ENCODE results near the gene ARHGEF19. TPM values are rescaled to one million over a fixed set of nuclear protein-coding genes. Genes with fewer than 3 reads are reported as not detected.
A peak's percentile ranks its signal among the peaks of the same experiment; 100 is the strongest.

The ARHGEF19 gene
- total and polyA plus RNA-seq, 8 donors, result 10.4 to 67.7 (median 56.5) TPM

DNA sequence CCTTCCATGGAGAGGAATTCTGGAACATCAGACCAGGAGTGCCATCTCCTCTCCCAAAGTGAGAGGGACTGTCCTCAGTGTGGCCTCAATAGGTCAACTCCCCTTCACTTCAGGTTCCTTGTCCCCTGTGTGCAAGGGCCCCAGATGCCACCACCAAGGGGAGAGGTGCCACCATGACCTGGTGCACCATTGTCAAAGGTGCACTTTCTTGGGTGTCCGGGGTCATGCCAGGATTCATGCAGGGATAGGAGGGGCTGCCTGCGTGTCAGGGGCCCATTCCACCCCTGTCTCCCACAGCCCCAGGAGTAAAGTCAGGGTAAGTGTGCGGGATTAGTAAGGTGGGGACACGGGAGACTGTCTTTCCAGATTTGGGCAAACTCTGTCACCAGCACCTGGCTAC, 35.1 kb downstream of the ARHGEF19 start:
- ATAC-seq (no peak), DNase-seq (no peak)
- Histone ChIP-seq H3K9me3 (no peaks in the 10 kb centered on the region), H3K4me1 (peaks cover 38 to 62% of the 10 kb centered on the region in 2 donors), H3K27ac (no peak overlapping the region), H3K4me3 (no peak overlapping the region), H3K36me3 (no peaks in the 10 kb centered on the region), H3K27me3 (no peaks in the 10 kb centered on the region)
- intact Hi-C loops (cut with DNase I), result no loop called here
- TF ChIP-seq, protein P1, sequence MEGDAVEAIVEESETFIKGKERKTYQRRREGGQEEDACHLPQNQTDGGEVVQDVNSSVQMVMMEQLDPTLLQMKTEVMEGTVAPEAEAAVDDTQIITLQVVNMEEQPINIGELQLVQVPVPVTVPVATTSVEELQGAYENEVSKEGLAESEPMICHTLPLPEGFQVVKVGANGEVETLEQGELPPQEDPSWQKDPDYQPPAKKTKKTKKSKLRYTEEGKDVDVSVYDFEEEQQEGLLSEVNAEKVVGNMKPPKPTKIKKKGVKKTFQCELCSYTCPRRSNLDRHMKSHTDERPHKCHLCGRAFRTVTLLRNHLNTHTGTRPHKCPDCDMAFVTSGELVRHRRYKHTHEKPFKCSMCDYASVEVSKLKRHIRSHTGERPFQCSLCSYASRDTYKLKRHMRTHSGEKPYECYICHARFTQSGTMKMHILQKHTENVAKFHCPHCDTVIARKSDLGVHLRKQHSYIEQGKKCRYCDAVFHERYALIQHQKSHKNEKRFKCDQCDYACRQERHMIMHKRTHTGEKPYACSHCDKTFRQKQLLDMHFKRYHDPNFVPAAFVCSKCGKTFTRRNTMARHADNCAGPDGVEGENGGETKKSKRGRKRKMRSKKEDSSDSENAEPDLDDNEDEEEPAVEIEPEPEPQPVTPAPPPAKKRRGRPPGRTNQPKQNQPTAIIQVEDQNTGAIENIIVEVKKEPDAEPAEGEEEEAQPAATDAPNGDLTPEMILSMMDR (IDR thresholded peaks at IDR 0.05), result no peak

DNA sequence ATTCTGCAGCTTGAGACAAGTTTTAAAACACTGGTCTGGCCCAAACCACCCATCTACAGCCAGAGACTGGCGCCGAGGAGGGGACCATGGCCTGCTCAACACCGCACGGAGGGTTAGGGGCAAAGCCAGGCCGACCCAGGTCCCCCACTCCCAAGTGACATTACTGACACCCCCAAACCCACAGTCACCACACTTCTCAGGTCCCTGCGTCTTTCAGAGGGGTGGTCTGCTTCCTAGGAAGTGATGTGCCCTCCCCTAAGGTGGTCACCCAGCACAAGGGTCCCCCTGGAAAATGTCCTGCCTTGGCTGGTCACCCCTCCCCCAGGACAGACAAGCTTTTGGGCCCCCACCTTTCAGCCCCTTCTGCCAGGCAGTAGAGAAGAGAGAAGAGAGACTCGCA, 35.8 kb downstream of the ARHGEF19 start:
- peak overlapping the region; percentile 61 to 88 for H3K27ac ChIP-seq
- intact Hi-C loops (cut with DNase I), result no loop called here
- H3K4me3 ChIP-seq, result no peak overlapping the region
- ATAC-seq (no peak), DNase-seq (no peak)
- H3K36me3 ChIP-seq, result no peaks in the 10 kb centered on the region
- no peaks in the 10 kb centered on the region for H3K27me3 ChIP-seq
- no peaks in the 10 kb centered on the region for H3K9me3 ChIP-seq
- TF ChIP-seq, protein P1 (IDR thresholded peaks at IDR 0.05), result no peak
- H3K4me1 ChIP-seq, result peaks cover 34 to 56% of the 10 kb centered on the region in 2 donors

DNA sequence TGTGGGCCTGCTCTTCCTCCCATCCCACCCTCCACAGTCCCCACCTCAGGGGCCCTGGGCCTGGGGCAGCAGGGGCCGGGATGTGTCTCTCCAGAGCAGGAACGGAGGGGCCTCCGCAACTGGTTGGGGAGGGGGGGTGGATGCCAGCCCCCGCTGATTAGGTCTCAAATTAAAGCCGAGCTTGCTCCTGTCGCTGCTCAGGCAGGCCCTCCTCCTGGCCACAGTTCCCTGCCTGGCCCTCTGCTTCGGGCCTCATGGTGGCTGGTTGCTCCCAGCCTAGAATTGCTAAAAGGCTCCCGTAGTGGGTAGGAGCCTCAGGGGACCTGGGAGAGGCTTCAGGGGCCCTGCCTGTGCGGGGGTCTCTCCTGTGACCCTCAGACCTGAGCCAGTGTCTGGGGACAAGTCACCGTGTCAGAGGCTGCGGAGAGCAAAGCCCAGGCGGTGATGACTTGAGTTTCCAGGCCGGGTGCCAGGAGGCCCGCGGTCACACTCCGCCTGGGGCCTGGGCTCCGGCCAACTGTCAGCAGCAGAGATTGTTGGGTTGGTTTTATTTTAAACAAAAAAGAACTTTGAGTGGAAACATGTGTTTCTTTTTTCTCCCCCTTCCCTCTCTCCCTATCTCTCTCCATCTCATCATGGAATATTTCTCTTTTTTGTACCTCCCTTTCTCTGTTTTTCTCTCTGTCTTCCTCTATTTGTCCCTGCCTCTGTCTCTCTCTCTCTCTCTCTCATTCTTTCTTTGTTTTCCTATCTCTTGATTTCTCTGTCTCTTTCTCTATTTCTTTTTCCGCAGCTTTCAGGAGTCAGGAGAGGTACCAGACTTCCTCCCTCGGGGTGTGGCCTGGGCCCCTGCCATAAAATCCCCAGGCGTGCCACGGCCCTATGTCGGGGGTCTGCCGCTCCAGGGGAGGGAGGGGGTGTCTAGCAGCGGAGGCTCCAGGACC, 36.6 kb downstream of the ARHGEF19 start:
- TF ChIP-seq, protein P1 (IDR thresholded peaks at IDR 0.05), result no peak
- intact Hi-C loops (cut with DNase I), result no loop called here

DNA sequence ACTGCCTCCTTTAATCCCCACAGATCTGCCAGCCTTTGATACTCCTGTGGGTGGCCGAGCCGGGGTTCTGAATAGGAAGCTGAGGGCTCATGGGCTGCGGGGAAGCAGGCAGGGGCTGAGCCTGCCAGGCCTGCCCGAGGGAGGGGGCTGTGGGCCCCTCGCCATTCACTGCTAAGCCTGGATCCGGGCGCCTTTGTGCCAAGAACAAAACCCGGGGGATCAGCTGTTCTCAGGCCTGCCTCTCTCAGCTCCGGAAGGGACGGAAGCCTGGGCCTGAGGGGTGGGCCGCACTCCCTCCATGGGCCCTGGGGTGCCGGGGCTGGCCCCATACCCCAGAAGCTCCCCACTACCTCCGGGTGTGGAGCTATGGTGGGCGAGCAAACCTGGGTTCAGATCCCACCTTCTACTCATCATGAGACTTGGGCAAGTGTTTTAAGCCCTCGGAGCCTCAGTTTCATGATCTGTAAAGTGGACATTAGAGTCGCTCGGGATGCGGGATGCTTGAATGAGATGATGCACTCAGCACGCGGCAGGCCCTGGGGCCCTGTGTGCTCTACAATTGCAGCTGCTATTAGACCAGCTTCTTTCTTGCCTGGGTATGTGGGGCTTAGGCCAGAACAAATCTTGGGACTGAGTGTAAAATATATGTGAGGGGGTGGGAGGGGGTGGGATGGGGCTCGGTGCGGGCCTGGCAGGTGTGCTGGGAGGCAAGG, 37.4 kb downstream of the ARHGEF19 start:
- peaks cover 0 to 1% of the 10 kb centered on the region in 2 donors for H3K27me3 ChIP-seq
- H3K4me1 ChIP-seq, result peaks cover 29 to 46% of the 10 kb centered on the region in 2 donors
- ATAC-seq (no peak), DNase-seq (no peak)
- no peaks in the 10 kb centered on the region for H3K36me3 ChIP-seq
- TF ChIP-seq, protein P1 (IDR thresholded peaks at IDR 0.05), result no peak
- intact Hi-C loops (cut with DNase I), result no loop called here
- H3K9me3 ChIP-seq, result no peaks in the 10 kb centered on the region
- no peak overlapping the region for H3K4me3 ChIP-seq
- H3K27ac ChIP-seq, result peak overlapping the region in 1 of 2 donors; percentile 88

More for the DNA sequence above, 36.6 kb downstream of the ARHGEF19 start:
- no peaks in the 10 kb centered on the region for H3K27me3 ChIP-seq
- no peaks in the 10 kb centered on the region for H3K9me3 ChIP-seq
- H3K36me3 ChIP-seq, result no peaks in the 10 kb centered on the region
- no peak overlapping the region for H3K4me3 ChIP-seq
- H3K27ac ChIP-seq, result peak overlapping the region; percentile 61 to 88
- peaks cover 29 to 48% of the 10 kb centered on the region in 2 donors for H3K4me1 ChIP-seq
- peak; percentile 87 to 97 (median 92) for DNase-seq
- ATAC-seq, result peak; percentile 69

All from left lung (tissue), 10 donors.